HEK293 (cell line): ENCODE measurements around the gene FASN.

ENCODE experiments used
- CTCF ChIA-PET: fragments of 350-600 bp; formaldehyde crosslinking; extraction: SDS; loops from one replicate; lab custom pipeline; 2021; ENCODE audit warnings: antibody characterized with exemption; lab: Yijun Ruan, JAX
- POLR2A ChIA-PET: fragments of 300-600 bp; formaldehyde crosslinking; extraction: SDS; loops from one replicate; lab custom pipeline; 2020; ENCODE audit warnings: antibody characterized with exemption, inconsistent platforms; lab: Yijun Ruan, JAX
- H3K27ac ChIP-seq: fragments of 200-500 bp; sonication (Bioruptor generic); 2 replicates; pipeline ENCODE4 v1.5.1; 2014; ENCODE audit warnings: low read depth, low read length, control low read depth, inconsistent platforms; ENCODE audit errors: extremely low read depth
- H3K36me3 ChIP-seq, 2 experiments: fragments of 200-500 bp in 1 of 2; sonication (Bioruptor generic) in 1 of 2; 1 replicate in 1 of 2; 2 replicates in 1 of 2; pipeline ENCODE4 v1.5.1; 2014 to 2017; ENCODE audit warnings: inconsistent platforms in 2 of 2, low read length in 2 of 2; ENCODE audit not compliant: control insufficient read depth in 2 of 2, insufficient read depth in 1 of 2
- H3K4me1 ChIP-seq: fragments of 200-500 bp; sonication (Bioruptor generic); 2 replicates; pipeline ENCODE4 v1.5.1; 2014; ENCODE audit warnings: mild to moderate bottlenecking, low read length, inconsistent platforms; ENCODE audit not compliant: control insufficient read depth, insufficient read depth
- H3K4me3 ChIP-seq: 2 replicates; pipeline ENCODE4 v1.5.1; 2011; ENCODE audit warnings: low read depth, mild to moderate bottlenecking, control low read depth, low read length, moderate library complexity
- H3K9me3 ChIP-seq: fragments of 200-500 bp; sonication (Bioruptor generic); 2 replicates; pipeline ENCODE4 v1.5.1; 2014; ENCODE audit warnings: low read depth, low read length, inconsistent platforms; ENCODE audit not compliant: control insufficient read depth, insufficient read depth
- BCL11B ChIP-seq: fragments of 450-650 bp; formaldehyde crosslinking; IDR thresholded peaks from 2 replicates; pipeline ENCODE4 v1.5.1; 2016; ENCODE audit warnings: low read depth, missing biosample characterization, missing genetic modification characterization
- KLF1 ChIP-seq: fragments of 450-650 bp; formaldehyde crosslinking; IDR thresholded peaks from 2 replicates; pipeline ENCODE4 v1.5.1; 2016; ENCODE audit warnings: missing biosample characterization, missing genetic modification characterization
- KLF7 ChIP-seq: fragments of 450-650 bp; formaldehyde crosslinking; IDR thresholded peaks from 2 replicates; pipeline ENCODE4 v1.5.1; 2016; ENCODE audit warnings: missing biosample characterization, missing genetic modification characterization, borderline replicate concordance
- PRDM4 ChIP-seq: fragments of 450-650 bp; formaldehyde crosslinking; IDR thresholded peaks from 2 replicates; pipeline ENCODE4 v1.5.1; 2017; ENCODE audit warnings: missing biosample characterization, missing genetic modification characterization
- TRIM28 ChIP-seq: IDR thresholded peaks from 2 replicates; pipeline ENCODE4 v1.6.1; 2011; ENCODE audit warnings: low read length, control low read depth, borderline replicate concordance
- ZBTB44 ChIP-seq: fragments of 450-650 bp; IDR thresholded peaks from 2 replicates; pipeline ENCODE4 v1.5.1; 2018; ENCODE audit warnings: missing biosample characterization, mild to moderate bottlenecking, missing genetic modification characterization
- ZNF112 ChIP-seq: fragments of 450-650 bp; formaldehyde crosslinking; IDR thresholded peaks from 2 replicates; pipeline ENCODE4 v1.5.0; 2017; ENCODE audit warnings: missing biosample characterization, missing genetic modification characterization
- ZNF121 ChIP-seq: fragments of 450-650 bp; formaldehyde crosslinking; IDR thresholded peaks from 2 replicates; pipeline ENCODE4 v1.5.1; 2016; ENCODE audit warnings: missing biosample characterization, missing genetic modification characterization
- ZNF148 ChIP-seq: fragments of 450-650 bp; formaldehyde crosslinking; IDR thresholded peaks from 2 replicates; pipeline ENCODE4 v1.5.0; 2017; ENCODE audit warnings: missing biosample characterization, missing genetic modification characterization, borderline replicate concordance
- ZNF155 ChIP-seq: fragments of 450-650 bp; formaldehyde crosslinking; IDR thresholded peaks from 2 replicates; pipeline ENCODE4 v1.5.1; 2016; ENCODE audit warnings: missing biosample characterization, missing genetic modification characterization
- ZNF302 ChIP-seq: fragments of 450-650 bp; formaldehyde crosslinking; IDR thresholded peaks from 2 replicates; pipeline ENCODE4 v1.5.1; 2016; ENCODE audit warnings: missing biosample characterization, missing genetic modification characterization, low read depth
- ZNF324 ChIP-seq: fragments of 450-650 bp; formaldehyde crosslinking; IDR thresholded peaks from 2 replicates; pipeline ENCODE4 v1.5.1; 2016; ENCODE audit warnings: missing biosample characterization, missing genetic modification characterization
- ZNF37A ChIP-seq: fragments of 450-650 bp; IDR thresholded peaks from 2 replicates; pipeline ENCODE4 v1.5.1; 2018; ENCODE audit warnings: missing biosample characterization, missing genetic modification characterization
- ZNF521 ChIP-seq: fragments of 450-650 bp; formaldehyde crosslinking; IDR thresholded peaks from 2 replicates; pipeline ENCODE4 v1.5.1; 2017; ENCODE audit warnings: missing biosample characterization, mild to moderate bottlenecking, missing genetic modification characterization
- ZNF629 ChIP-seq: fragments of 450-650 bp; formaldehyde crosslinking; IDR thresholded peaks from 2 replicates; pipeline ENCODE4 v1.5.1; 2017; ENCODE audit warnings: missing biosample characterization, missing genetic modification characterization
- ZNF639 ChIP-seq: fragments of 450-650 bp; formaldehyde crosslinking; IDR thresholded peaks from 2 replicates; pipeline ENCODE4 v1.5.1; 2016; ENCODE audit warnings: missing biosample characterization, missing genetic modification characterization
- ZNF658 ChIP-seq: fragments of 450-650 bp; formaldehyde crosslinking; IDR thresholded peaks from 2 replicates; pipeline ENCODE4; 2016; ENCODE audit warnings: missing biosample characterization, missing genetic modification characterization
- ZNF677 ChIP-seq: fragments of 450-650 bp; IDR thresholded peaks from 2 replicates; pipeline ENCODE4 v1.5.0; 2018; ENCODE audit warnings: missing biosample characterization, mild to moderate bottlenecking, missing genetic modification characterization, moderate library complexity
- ZNF76 ChIP-seq: fragments of 450-650 bp; formaldehyde crosslinking; IDR thresholded peaks from 2 replicates; pipeline ENCODE4; 2016; ENCODE audit warnings: low read depth, missing biosample characterization, missing genetic modification characterization, borderline replicate concordance
- ZXDB ChIP-seq: fragments of 450-650 bp; formaldehyde crosslinking; IDR thresholded peaks from 2 replicates; pipeline ENCODE4 v1.5.1; 2016; ENCODE audit warnings: missing biosample characterization, missing genetic modification characterization

Gene FASN

GRCh38 chr17:82073446-82073845 is 24.6 kb downstream of the FASN start (continued):
- TF ChIP-seq ZNF639 (no peak), ZNF112 (no peak), ZNF155 (tag by site-specific recombination) (no peak), ZNF658 (tag by site-specific recombination) (no peak), ZNF76 (tag by site-specific recombination) (no peak), ZNF521 (tag by site-specific recombination) (no peak), BCL11B (tag by site-specific recombination) (no peak), KLF7 (tag by site-specific recombination) (no peak), KLF1 (tag by site-specific recombination) (no peak)

- Histone ChIP-seq H3K4me3 (no peak overlapping the region), H3K9me3 (no peaks in the 10 kb centered on the region), H3K36me3 (peaks cover under 1 to 6% of the 10 kb centered on the region in 2 experiments), H3K4me1 (no peaks in the 10 kb centered on the region), H3K27ac (no peak overlapping the region)
- ChIA-PET CTCF (interaction anchor here (1.1 kb wide), 1 partner anchor 35 kb away, joined by 7 read pairs; the partner anchor contains the start of gene DCXR), POLR2A (interaction anchor here (0.7 to 1.2 kb wide), 3 partner anchors 9 to 35 kb away, joined by 3 to 4 read pairs (median 3); partner anchors contain the start of gene DCXR)
- TF ChIP-seq ZNF302 (tag by site-specific recombination) = no peak
- no peak for TF ChIP-seq ZXDB (tag by site-specific recombination)
Observed at GRCh38 chr17:82072827-82073226, 25.2 kb downstream of the FASN start.

GRCh38 chr17:82070611-82071010 is 27.4 kb downstream of the FASN start:
- no peak overlapping the region for H3K4me3 ChIP-seq
- no peaks in the 10 kb centered on the region for H3K36me3 ChIP-seq
- ChIA-PET CTCF (interaction anchor here (0.8 to 1.4 kb wide), 2 partner anchors 14 to 40 kb away, joined by 4 to 5 read pairs; no protein-coding TSS in a partner anchor), POLR2A (interaction anchor here (1.5 to 1.8 kb wide), 2 partner anchors 9 to 33 kb away, joined by 4 read pairs; partner anchors contain the start of gene DCXR)
- no peak overlapping the region for H3K27ac ChIP-seq
- TF ChIP-seq ZNF148 (no peak), ZNF324 (tag by site-specific recombination) (no peak), ZNF121 (tag by site-specific recombination) (0 out of 2 replicates have a peak, but pooled peaks have one; percentile 32), ZNF677 (no peak)
- TF ChIP-seq, all 188 proteins: peak for 1
- H3K4me1 ChIP-seq = no peaks in the 10 kb centered on the region
- H3K9me3 ChIP-seq = no peaks in the 10 kb centered on the region

- POLR2A ChIA-PET = interaction anchor here (0.8 to 2.5 kb wide), 6 partner anchors 11 to 33 kb away, joined by 3 to 12 read pairs (median 5); partner anchors contain the start of genes DCXR, FASN and GPS1
- Histone ChIP-seq H3K4me3 (peak within 1 kb of the TSS; percentile 83), H3K36me3 (peaks cover 0 to 39% of the 10 kb centered on the region in 2 experiments; a peak in 1 of 3 replicates), H3K9me3 (no peaks in the 10 kb centered on the region), H3K27ac (peak within 1 kb of the TSS; percentile 95), H3K4me1 (peaks cover 7% of the 10 kb centered on the region; the same call in 1 of the 2 replicates)
- CTCF ChIA-PET = interaction anchor here (0.7 to 1.9 kb wide), 6 partner anchors 10 to 107 kb away, joined by 3 to 5 read pairs (median 3); no protein-coding TSS in a partner anchor
- peak; percentile 64 for TF ChIP-seq PRDM4 (tag by site-specific recombination)
- peak; percentile 70 for TF ChIP-seq ZNF629 (tag by site-specific recombination)
- TF ChIP-seq ZBTB44 = peak; percentile 62; the same call in 1 of the 2 replicates
- TF ChIP-seq ZNF37A = no peak
- peak; percentile 58; the same call in 1 of the 2 replicates for TF ChIP-seq TRIM28
Observed at GRCh38 chr17:82065638-82066303, 32.3 kb downstream of the FASN start, which contains the start of gene DUS1L. Gene DUS1L (minus strand): TSS chr17:82065804. CDS start chr17:82065059, 745 bp downstream.
